SK-N-MC (cell line): ENCODE measurements around the gene RAP2B.

ENCODE experiments used
- EZH2 ChIP-seq: fragments of 200-600 bp; sonication (generic); IDR thresholded peaks from one replicate; pipeline ENCODE4 v1.6.1; 2017; ENCODE audit warnings: antibody characterized with exemption
- POLR2AphosphoS5 ChIP-seq: IDR thresholded peaks from 2 replicates; pipeline ENCODE4 v1.6.1; 2012; ENCODE audit warnings: mild to moderate bottlenecking, low read depth, low read length, borderline replicate concordance

DNA sequence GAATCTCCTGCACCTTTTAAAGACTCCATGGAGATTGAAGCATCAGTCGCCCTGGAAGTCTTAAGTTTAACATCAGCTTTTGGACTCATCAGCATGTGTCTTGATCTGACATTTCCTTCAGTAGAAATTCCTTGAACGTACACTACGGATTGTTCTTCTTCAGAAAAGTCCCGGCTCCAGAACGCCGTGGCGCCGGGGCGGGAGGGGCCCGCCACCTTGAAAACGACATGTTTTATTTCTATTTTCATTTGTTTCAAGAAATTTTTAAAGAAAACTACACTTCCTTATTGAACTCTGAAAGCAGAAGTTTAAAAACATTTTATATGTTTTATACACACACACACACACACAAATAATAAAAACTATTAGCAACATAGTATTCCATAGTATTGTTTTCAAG lies 32.6 kb upstream of the RAP2B start:
- TF ChIP-seq EZH2 (no peak), POLR2AphosphoS5 (no peak)
